Keratinocyte (primary cell): Measurements from ENCODE around the gene DESI1. TPM values are rescaled to one million over a fixed set of nuclear protein-coding genes. Genes with fewer than 3 reads are reported as not detected.
A peak's percentile ranks its signal among the peaks of the same experiment; 100 is the strongest.

Experiments used
- DNase-seq: peaks from one replicate; pipeline ENCODE4 v3.0.0-alpha.2; 2011; ENCODE audit warnings: low read depth, missing footprints, low spot score
- FAIRE-seq: peaks from 2 replicates; lab custom pipeline; 2011; peaks lifted over from hg19 to GRCh38; lab: Jason Lieb, UNC
- H2AFZ ChIP-seq: 2 replicates; pipeline ENCODE4 v1.6.0; 2012; ENCODE audit warnings: low read length, control low read depth, inconsistent platforms; ENCODE audit not compliant: control insufficient read depth
- H3K27ac ChIP-seq: 2 replicates; pipeline ENCODE4 v1.5.1; 2011; ENCODE audit warnings: low read length; ENCODE audit not compliant: control insufficient read depth, insufficient read depth
- H3K27me3 ChIP-seq: 3 replicates; pipeline ENCODE4 v1.6.0; 2011; ENCODE audit warnings: low read length; ENCODE audit not compliant: control insufficient read depth, insufficient read depth; ENCODE audit errors: extremely low read depth
- H3K36me3 ChIP-seq, 2 experiments: 2 replicates in 1 of 2; 3 replicates in 1 of 2; pipeline ENCODE4 v1.5.1; 2011; ENCODE audit warnings: low read length in 2 of 2, mild to moderate bottlenecking in 1 of 2; ENCODE audit not compliant: control insufficient read depth in 2 of 2, insufficient read depth in 2 of 2; ENCODE audit errors: extremely low read depth in 1 of 2
- H3K4me1 ChIP-seq: 3 replicates; pipeline ENCODE4 v1.5.1; 2011; ENCODE audit warnings: low read length; ENCODE audit not compliant: control insufficient read depth, insufficient read depth; ENCODE audit errors: extremely low read depth
- H3K4me2 ChIP-seq: 3 replicates; pipeline ENCODE4 v1.6.0; 2011; ENCODE audit warnings: low read depth, low read length; ENCODE audit not compliant: control insufficient read depth, insufficient read depth; ENCODE audit errors: extremely low read depth
- H3K4me3 ChIP-seq, 3 experiments: fragments of 200-600 bp in 1 of 3; sonication (generic) in 1 of 3; 2 replicates in 2 of 3; 3 replicates in 1 of 3; pipeline ENCODE4 v1.5.1; 2011 to 2016; ENCODE audit warnings: low read length in 3 of 3, mild to moderate bottlenecking in 3 of 3, control low read depth in 2 of 3, inconsistent platforms in 1 of 3, low read depth in 1 of 3, mixed read lengths in 1 of 3, mixed run types in 1 of 3, moderate library complexity in 1 of 3; ENCODE audit not compliant: control insufficient read depth in 2 of 3, insufficient read depth in 2 of 3; ENCODE audit errors: extremely low read depth in 1 of 3
- H3K79me2 ChIP-seq: 2 replicates; pipeline ENCODE4 v1.6.0; 2012; ENCODE audit warnings: low read length; ENCODE audit not compliant: control insufficient read depth, insufficient read depth
- H3K9ac ChIP-seq: 3 replicates; pipeline ENCODE4 v1.6.0; 2011; ENCODE audit warnings: low read length; ENCODE audit not compliant: control insufficient read depth, insufficient read depth; ENCODE audit errors: extremely low read depth
- H3K9me1 ChIP-seq: 3 replicates; pipeline ENCODE4 v1.6.0; 2011; ENCODE audit warnings: low read length; ENCODE audit not compliant: control insufficient read depth, insufficient read depth; ENCODE audit errors: extremely low read depth
- H3K9me3 ChIP-seq: 2 replicates; pipeline ENCODE4 v1.5.1; 2012; ENCODE audit warnings: low read depth, low read length; ENCODE audit not compliant: control insufficient read depth
- H4K20me1 ChIP-seq: 3 replicates; pipeline ENCODE4 v1.6.0; 2011; ENCODE audit warnings: low read length; ENCODE audit not compliant: control insufficient read depth, insufficient read depth; ENCODE audit errors: extremely low read depth
- EZH2 ChIP-seq: IDR thresholded peaks from one replicate; pipeline ENCODE4 v1.6.1; 2012; ENCODE audit warnings: inconsistent platforms, mild to moderate bottlenecking, low read length, moderate library complexity
- dilution Hi-C: fragments of 300-500 bp; cut with MboI; formaldehyde crosslinking; loops from one replicate; pipeline ENCODE4 v1.7.0; 2020; ENCODE audit warnings: low sequenced_read_pairs; ENCODE audit not compliant: extremely low pct_ligation_motif_present
- polyA plus RNA-seq, 5 experiments: library from polyadenylated mRNA; depleted of rRNA in 3 of 5; stranded (reverse) in 3 of 5; stranded (forward) in 1 of 5; unstranded in 1 of 5; fragments of >200 nt; gene quantifications; 1 replicate in 1 of 5; 2 replicates in 3 of 5; 3 replicates in 1 of 5; pipeline versions ENCODE4 v1.2.1 to v1.2.3, GENCODE V29; 2011 to 2012; ENCODE audit warnings: missing spikeins in 2 of 5, low read depth in 1 of 5, low replicate concordance in 1 of 5
- TF ChIP-seq, protein P1 (sequence below), 3 experiments: IDR thresholded peaks in 1 of 3; conservative IDR thresholded peaks in 1 of 3; optimal IDR thresholded peaks in 1 of 3; 2 replicates in 2 of 3; 3 replicates in 1 of 3; pipeline versions ENCODE3 to v1.5.1; 2011; ENCODE audit warnings: low read length in 3 of 3, mild to moderate bottlenecking in 3 of 3, moderate library complexity in 2 of 3, control low read depth in 1 of 3, inconsistent platforms in 1 of 3; ENCODE audit not compliant: insufficient read depth in 2 of 3; ENCODE audit errors: extremely low read depth in 1 of 3

DESI1 gene
- polyA plus RNA-seq, 1 donor (not counting 4 experiments of a cell fraction or from before 2014, with no cell fraction given), result 32.8 TPM

DNA sequence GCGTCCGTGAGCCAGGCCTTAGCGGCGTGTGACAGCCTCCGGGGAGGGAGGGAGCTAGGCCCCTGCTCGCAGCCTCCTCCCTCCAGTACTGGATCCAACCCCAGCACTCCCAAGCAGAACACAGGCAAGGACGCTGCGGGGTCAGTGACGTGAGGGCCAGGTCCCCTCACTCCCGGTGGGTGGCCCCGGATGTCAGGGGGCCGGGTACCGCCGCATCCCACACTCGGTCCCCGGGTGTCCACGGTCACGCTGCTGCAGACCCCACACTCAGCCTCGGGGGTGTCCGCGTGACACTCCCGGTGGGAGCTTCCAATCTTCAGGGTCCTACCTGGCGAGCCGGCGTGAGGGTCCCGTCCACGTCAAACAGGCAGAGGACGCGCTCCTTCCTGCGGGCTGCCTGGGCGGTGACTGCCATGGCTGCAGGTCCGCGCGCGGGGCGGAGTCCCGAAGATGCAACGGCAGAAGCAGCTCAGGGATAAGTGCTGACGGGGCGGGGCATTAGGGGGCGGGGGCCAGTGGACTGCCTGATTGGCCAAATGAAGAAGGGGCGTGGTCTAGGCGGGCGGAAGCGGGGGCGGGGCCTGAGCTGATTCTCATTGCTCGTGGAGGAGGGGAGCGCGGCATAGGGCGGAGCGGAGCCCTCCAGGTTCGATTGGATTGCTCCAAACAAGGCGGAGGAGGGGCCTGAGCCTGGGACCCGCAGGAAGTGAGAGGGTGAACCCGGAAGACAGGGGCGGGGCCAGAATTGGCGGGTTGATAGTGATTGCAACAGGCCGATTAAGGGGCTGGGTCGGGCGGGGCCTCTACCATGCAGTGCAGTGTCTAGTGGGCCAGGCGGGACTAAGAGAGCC is 31.2 kb downstream of the DESI1 start, which contains the start of gene PMM1:
PMM1 (minus strand) TSS at position 450 of the 851 bp plus-strand sequence; CDS start at position 415, 35 bp downstream.
- Histone ChIP-seq H3K27ac (peak within 1 kb of the TSS; percentile 60), H3K4me2 (peak within 1 kb of the TSS; percentile 89), H3K9me3 (no peaks in the 10 kb centered on the region), H3K4me1 (peaks cover 6% of the 10 kb centered on the region), H3K27me3 (no peaks in the 10 kb centered on the region), H3K9ac (peak within 1 kb of the TSS; percentile 83), H3K36me3 (peaks cover 0 to 8% of the 10 kb centered on the region in 2 experiments), H3K79me2 (peaks cover 13% of the 10 kb centered on the region), H3K4me3 (peak within 1 kb of the TSS; percentile 80 to 99 (median 84)), H4K20me1 (no peaks in the 10 kb centered on the region), H3K9me1 (no peaks in the 10 kb centered on the region), H2AFZ (peak within 1 kb of the TSS; percentile 91)
- TF ChIP-seq, protein P1, sequence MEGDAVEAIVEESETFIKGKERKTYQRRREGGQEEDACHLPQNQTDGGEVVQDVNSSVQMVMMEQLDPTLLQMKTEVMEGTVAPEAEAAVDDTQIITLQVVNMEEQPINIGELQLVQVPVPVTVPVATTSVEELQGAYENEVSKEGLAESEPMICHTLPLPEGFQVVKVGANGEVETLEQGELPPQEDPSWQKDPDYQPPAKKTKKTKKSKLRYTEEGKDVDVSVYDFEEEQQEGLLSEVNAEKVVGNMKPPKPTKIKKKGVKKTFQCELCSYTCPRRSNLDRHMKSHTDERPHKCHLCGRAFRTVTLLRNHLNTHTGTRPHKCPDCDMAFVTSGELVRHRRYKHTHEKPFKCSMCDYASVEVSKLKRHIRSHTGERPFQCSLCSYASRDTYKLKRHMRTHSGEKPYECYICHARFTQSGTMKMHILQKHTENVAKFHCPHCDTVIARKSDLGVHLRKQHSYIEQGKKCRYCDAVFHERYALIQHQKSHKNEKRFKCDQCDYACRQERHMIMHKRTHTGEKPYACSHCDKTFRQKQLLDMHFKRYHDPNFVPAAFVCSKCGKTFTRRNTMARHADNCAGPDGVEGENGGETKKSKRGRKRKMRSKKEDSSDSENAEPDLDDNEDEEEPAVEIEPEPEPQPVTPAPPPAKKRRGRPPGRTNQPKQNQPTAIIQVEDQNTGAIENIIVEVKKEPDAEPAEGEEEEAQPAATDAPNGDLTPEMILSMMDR (optimal IDR thresholded peaks at IDR 0.05 in 1 of 3, IDR thresholded peaks at IDR 0.05 in 1 of 3, conservative IDR thresholded peaks at IDR 0.05 in 1 of 3; ENCODE audit: extremely low read depth in 1 of 3, insufficient read depth in 2 of 3, low read length in 3 of 3), result no peak
- no peak for TF ChIP-seq EZH2
- DNase-seq (peak; percentile 98), FAIRE-seq (peak; percentile 84)
- dilution Hi-C loops, result no loop called here

DNA sequence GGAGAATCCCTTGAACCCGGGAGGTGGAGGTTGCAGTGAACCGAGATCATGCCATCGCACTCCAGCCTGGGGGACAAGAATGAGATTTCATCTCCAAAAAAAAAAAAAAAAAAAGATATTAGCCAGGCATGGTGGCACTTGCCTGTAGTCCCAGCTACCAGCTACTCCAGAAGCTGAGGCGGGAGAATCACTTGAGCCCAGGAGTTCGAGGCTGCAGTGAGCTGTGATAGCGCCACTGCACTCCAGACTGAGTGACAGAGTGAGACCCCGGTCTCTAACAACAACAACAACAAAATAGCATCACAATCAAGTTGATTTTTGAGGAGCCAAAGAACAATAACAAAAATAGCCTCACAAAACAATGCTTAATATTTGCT is 33.5 kb downstream of the DESI1 start:
- dilution Hi-C loops, result no loop called here
- H3K27ac ChIP-seq, result no peak overlapping the region
- no peak overlapping the region for H3K9ac ChIP-seq
- H3K36me3 ChIP-seq, result peaks cover 5 to 12% of the 10 kb centered on the region in 2 experiments
- H3K9me3 ChIP-seq, result no peaks in the 10 kb centered on the region
- TF ChIP-seq, protein P1 (optimal IDR thresholded peaks at IDR 0.05 in 1 of 3, IDR thresholded peaks at IDR 0.05 in 1 of 3, conservative IDR thresholded peaks at IDR 0.05 in 1 of 3; ENCODE audit: extremely low read depth in 1 of 3, insufficient read depth in 2 of 3, low read length in 3 of 3), result no peak
- no peak for TF ChIP-seq EZH2
- DNase-seq (no peak), FAIRE-seq (no peak)
- H3K4me2 ChIP-seq, result no peak overlapping the region
- H3K9me1 ChIP-seq, result no peaks in the 10 kb centered on the region
- no peaks in the 10 kb centered on the region for H4K20me1 ChIP-seq
- H2AFZ ChIP-seq, result no peak overlapping the region
- no peak overlapping the region for H3K4me3 ChIP-seq
- H3K79me2 ChIP-seq, result peaks cover 13% of the 10 kb centered on the region
- peaks cover 6% of the 10 kb centered on the region for H3K4me1 ChIP-seq
- H3K27me3 ChIP-seq, result no peaks in the 10 kb centered on the region
